RWPE2 (cell line): ENCODE data around the gene RNF212.

Source experiments
- ATAC-seq: fragments of 200-7000 bp; cut with Tn5 transposase; 3 replicates; pipeline ENCODE4 v1.9.1; 2021; ENCODE audit warnings: low read depth
- DNase-seq: peaks from one replicate; pipeline ENCODE4 v3.0.0-alpha.2; 2020; ENCODE audit warnings: low spot score
- H3K27ac ChIP-seq: fragments of 450-650 bp; 2 replicates; pipeline ENCODE4 v1.5.1; 2017; ENCODE audit warnings: mild to moderate bottlenecking; ENCODE audit not compliant: poor library complexity, severe bottlenecking
- H3K27me3 ChIP-seq: fragments of 250-450 bp; sonication (Bioruptor Pico); 2 replicates; pipeline ENCODE4 v1.5.1; 2021; ENCODE audit warnings: mild to moderate bottlenecking, moderate library complexity; ENCODE audit not compliant: insufficient read depth, poor library complexity, severe bottlenecking
- H3K36me3 ChIP-seq: fragments of 250-450 bp; sonication (Bioruptor Pico); 2 replicates; pipeline ENCODE4 v1.5.1; 2020; ENCODE audit warnings: low read depth, mild to moderate bottlenecking, moderate library complexity
- H3K4me1 ChIP-seq: fragments of 250-450 bp; sonication (Bioruptor Pico); 2 replicates; pipeline ENCODE4 v1.5.1; 2021; ENCODE audit warnings: mild to moderate bottlenecking, moderate library complexity; ENCODE audit not compliant: insufficient read depth, poor library complexity, severe bottlenecking
- H3K4me3 ChIP-seq: fragments of 250-450 bp; sonication (Bioruptor Pico); 2 replicates; pipeline ENCODE4 v1.5.1; 2021; ENCODE audit warnings: mild to moderate bottlenecking, moderate library complexity; ENCODE audit not compliant: severe bottlenecking
- H3K9me3 ChIP-seq: fragments of 250-450 bp; sonication (Bioruptor Pico); 2 replicates; pipeline ENCODE4 v1.5.1; 2021; ENCODE audit warnings: mild to moderate bottlenecking, moderate library complexity; ENCODE audit not compliant: severe bottlenecking
- TF ChIP-seq, protein P1 (sequence below): fragments of 450-650 bp; IDR thresholded peaks from one replicate; pipeline ENCODE4 v1.5.1; 2017; ENCODE audit warnings: mild to moderate bottlenecking, moderate library complexity; ENCODE audit not compliant: poor library complexity, severe bottlenecking

RNF212 gene

DNA sequence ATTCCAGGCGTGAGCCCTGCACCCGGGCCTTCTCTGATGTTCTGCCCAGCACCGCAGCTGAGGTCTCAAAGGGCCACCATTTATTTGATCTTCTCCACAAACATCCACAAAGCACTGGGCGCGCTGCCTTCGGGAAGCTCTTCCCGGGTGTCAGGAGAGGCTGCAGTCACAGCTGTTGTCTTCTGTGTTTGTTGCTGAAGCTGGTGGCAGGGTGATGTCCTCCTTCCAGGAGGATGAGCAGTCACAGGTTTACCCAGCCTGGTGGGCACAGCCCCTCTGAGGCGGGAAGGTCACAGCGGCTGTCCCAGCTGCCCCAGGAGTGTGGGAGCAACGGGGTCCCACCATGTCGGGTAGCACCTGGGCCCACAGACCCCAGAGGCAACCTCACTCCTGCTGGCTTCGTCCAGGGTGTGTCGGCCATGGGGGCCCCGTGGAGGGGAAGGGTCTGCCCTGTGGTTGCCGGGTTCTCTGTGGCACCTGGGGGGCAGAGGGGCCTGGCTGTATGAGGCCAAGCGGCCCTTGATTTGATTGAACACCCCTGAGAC lies 74.3 kb downstream of the RNF212 start:
- H3K36me3 ChIP-seq, result no peaks in the 10 kb centered on the region
- peaks cover 23% of the 10 kb centered on the region for H3K4me1 ChIP-seq
- no peaks in the 10 kb centered on the region for H3K9me3 ChIP-seq
- peak overlapping the region; percentile 55 for H3K27ac ChIP-seq
- no peak for DNase-seq
- TF ChIP-seq, protein P1, sequence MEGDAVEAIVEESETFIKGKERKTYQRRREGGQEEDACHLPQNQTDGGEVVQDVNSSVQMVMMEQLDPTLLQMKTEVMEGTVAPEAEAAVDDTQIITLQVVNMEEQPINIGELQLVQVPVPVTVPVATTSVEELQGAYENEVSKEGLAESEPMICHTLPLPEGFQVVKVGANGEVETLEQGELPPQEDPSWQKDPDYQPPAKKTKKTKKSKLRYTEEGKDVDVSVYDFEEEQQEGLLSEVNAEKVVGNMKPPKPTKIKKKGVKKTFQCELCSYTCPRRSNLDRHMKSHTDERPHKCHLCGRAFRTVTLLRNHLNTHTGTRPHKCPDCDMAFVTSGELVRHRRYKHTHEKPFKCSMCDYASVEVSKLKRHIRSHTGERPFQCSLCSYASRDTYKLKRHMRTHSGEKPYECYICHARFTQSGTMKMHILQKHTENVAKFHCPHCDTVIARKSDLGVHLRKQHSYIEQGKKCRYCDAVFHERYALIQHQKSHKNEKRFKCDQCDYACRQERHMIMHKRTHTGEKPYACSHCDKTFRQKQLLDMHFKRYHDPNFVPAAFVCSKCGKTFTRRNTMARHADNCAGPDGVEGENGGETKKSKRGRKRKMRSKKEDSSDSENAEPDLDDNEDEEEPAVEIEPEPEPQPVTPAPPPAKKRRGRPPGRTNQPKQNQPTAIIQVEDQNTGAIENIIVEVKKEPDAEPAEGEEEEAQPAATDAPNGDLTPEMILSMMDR, result no peak
- no peak for ATAC-seq
- H3K27me3 ChIP-seq, result no peaks in the 10 kb centered on the region
- no peak overlapping the region for H3K4me3 ChIP-seq

DNA sequence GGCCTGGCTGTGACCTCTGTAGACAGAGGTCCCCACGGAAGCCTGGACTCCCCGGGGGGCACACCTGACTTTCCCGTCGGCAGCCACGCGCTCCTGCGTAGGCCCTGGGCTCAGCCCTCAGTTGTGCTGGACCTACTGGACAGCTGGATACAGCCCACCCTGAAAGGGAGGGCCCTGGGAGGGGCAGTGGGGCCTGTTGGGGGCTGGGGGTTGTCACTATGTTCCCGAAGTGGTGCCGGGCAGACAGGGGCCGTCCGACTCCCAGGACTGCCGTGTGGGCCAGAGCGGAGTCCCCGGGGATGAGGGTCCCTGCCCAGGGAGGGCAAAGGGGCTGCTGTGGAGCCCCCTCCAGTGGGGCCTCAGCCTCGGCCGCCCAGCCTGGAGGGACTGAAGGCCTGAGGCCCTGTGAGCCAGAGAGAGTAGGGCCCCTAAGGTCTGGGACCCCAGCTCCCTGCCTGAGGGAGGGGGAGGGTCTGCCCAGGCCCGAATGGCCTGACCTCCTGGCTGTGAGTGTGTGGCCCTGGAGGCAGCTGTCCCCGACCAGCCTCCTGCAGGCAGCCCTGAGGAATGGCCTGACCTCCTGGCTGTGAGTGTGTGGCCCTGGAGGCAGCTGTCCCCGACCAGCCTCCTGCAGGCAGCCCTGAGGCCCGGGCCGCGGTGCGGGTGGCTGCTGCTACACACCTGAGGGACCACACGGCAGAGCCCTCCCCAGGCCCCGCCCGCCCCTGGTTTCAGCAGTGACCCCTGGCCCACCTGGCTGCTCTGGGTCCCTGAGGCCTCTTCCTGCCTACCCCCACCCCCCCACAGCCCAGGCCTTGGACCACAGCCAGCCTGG lies 76.2 kb downstream of the RNF212 start:
- no peak overlapping the region for H3K4me3 ChIP-seq
- H3K4me1 ChIP-seq, result peaks cover 16% of the 10 kb centered on the region
- no peak overlapping the region for H3K27ac ChIP-seq
- ATAC-seq (no peak), DNase-seq (no peak)
- no peaks in the 10 kb centered on the region for H3K36me3 ChIP-seq
- H3K9me3 ChIP-seq, result no peaks in the 10 kb centered on the region
- H3K27me3 ChIP-seq, result no peaks in the 10 kb centered on the region
- TF ChIP-seq, protein P1, result no peak

DNA sequence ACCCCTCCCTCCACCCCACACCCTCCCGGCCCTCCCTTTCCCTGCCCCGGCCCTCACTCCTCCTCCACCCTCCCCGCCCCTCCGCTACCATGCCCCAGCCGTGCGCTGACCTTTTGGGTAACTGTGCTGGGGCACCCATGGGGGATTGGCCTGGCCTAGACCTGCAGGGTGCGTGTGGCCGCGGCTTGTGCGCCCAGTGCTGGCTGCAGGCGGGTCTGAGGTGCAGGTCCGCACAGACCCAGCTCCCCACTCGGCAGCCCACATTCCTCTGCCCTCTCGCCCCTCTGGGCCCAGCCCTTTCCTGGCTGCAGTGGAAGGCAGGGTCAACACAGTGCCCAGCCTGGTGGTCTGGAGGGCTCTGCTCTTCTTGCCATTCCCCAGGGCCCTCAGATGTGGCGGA lies 77.3 kb downstream of the RNF212 start:
- DNase-seq (no peak), ATAC-seq (no peak)
- no peaks in the 10 kb centered on the region for H3K9me3 ChIP-seq
- no peak overlapping the region for H3K4me3 ChIP-seq
- no peaks in the 10 kb centered on the region for H3K27me3 ChIP-seq
- no peaks in the 10 kb centered on the region for H3K36me3 ChIP-seq
- TF ChIP-seq, protein P1, result no peak
- H3K27ac ChIP-seq, result no peak overlapping the region
- peaks cover 9% of the 10 kb centered on the region for H3K4me1 ChIP-seq

DNA sequence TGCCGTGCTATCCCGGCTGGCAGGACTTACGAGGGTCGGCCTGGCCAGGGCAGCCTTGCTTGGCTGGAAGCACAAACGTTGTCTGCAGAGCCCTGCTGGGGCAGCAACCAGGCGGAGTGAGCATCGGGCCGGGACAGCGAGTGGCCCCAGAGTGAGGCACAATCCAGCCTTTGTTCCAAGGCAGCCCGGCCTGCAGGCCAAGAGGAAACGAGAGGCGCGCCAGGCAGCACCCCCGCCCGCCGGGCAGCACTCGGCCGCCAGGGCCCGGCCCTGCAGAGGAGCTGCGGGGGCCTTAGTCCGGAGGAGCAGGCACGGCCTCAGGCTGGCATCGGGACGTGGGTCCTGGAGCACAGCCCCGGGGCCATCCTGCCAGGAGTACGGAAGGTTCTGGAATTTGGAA lies 77.9 kb downstream of the RNF212 start:
- ATAC-seq (no peak), DNase-seq (no peak)
- Histone ChIP-seq H3K9me3 (no peaks in the 10 kb centered on the region), H3K4me3 (no peak overlapping the region), H3K4me1 (peaks cover 9% of the 10 kb centered on the region), H3K36me3 (no peaks in the 10 kb centered on the region), H3K27me3 (no peaks in the 10 kb centered on the region), H3K27ac (no peak overlapping the region)
- TF ChIP-seq, protein P1, result no peak

DNA sequence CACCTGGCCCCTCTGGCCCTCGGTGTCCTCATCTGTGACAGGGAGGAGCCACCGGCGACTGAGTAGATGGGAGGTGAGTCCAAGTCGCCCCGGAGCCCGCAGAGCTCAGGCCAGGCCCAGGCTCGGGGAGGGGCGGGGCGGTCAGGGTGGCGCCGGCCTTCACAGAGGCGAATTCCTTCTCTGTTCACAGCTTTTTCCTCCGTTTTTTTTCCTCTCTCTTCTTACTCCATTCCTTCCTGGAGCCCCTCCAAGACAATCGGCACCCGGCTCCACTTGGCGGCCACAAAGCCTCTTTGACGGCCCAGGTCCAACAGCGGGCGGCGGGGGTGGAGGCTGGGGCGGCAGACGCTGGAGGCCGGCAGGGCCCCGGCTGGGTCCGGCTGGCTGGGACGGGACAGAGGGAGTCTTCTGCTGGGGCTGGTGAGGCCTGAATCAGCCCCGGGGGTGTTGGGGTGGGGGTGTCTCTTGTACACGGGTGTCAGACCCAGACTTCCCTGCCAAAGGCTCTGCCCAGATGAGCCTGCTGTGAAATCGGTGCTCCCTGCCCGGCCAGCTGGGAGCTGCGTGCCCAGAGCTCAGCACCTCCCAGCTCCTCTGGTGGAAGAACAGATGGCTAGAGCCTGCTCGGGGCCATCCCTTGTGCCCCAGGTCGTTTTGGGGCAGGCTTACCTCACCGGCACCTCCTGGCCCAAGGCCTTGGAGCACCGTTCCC lies 79.4 kb downstream of the RNF212 start:
- H3K27ac ChIP-seq, result no peak overlapping the region
- no peaks in the 10 kb centered on the region for H3K27me3 ChIP-seq
- DNase-seq (no peak), ATAC-seq (no peak)
- H3K4me3 ChIP-seq, result no peak overlapping the region
- H3K4me1 ChIP-seq, result no peaks in the 10 kb centered on the region
- H3K9me3 ChIP-seq, result no peaks in the 10 kb centered on the region
- no peaks in the 10 kb centered on the region for H3K36me3 ChIP-seq
- TF ChIP-seq, protein P1, result no peak
